Muscle of arm (tissue), 14 donors: ENCODE data around the gene PTH2R. TPM values are rescaled to one million over a fixed set of nuclear protein-coding genes. Genes with fewer than 3 reads are reported as not detected.
"Not testable (repeated sequence)": the region's sequence is repeated elsewhere in the genome, so short reads cannot be mapped to it uniquely, and the experiment has no call there.

Experiments used
- DNase-seq: peaks from one replicate; pipeline ENCODE4 v3.0.0-alpha.2; 2013
- long read RNA-seq, 11 donors: transcript quantifications; one replicate each; lab custom pipeline, GENCODE V29; 2026
- polyA plus RNA-seq, 12 donors: library from polyadenylated mRNA; unstranded; fragments of 120-200 nt; gene quantifications; one replicate each; pipeline ENCODE4 v1.2.1, GENCODE V29; 2013; ENCODE audit not compliant: insufficient read length in 12 of 12

PTH2R gene
- under 1 TPM in 9 of 12 donors, not detected in 3; 0.25 to 0.62 (median 0.34) TPM for polyA plus RNA-seq
- long read RNA-seq, donor 1 = 0 reads
- long read RNA-seq, donor 2 = 0 reads
- long read RNA-seq, donor 3 = 0 reads
- long read RNA-seq, donor 4 = 0 reads
- long read RNA-seq, donor 5 = 0 reads
- long read RNA-seq, donor 6 = 0 reads
- long read RNA-seq, donor 7 = 0 reads
- long read RNA-seq, donor 8 = 0 reads
- long read RNA-seq, donor 9 = 0 reads
- long read RNA-seq, donor 10 = 0 reads
- long read RNA-seq, donor 11 = 0 reads

GRCh38 chr2:208406474-208407451, at the start of gene PTH2R:
TSS of gene PTH2R (plus strand) at chr2:208406792. CDS start at chr2:208407044, 252 bp downstream.
- DNase-seq = no peak

- DNase-seq = no peak
Measured at GRCh38 chr2:208356846-208357574, 49.6 kb upstream of the PTH2R start.

GRCh38 chr2:208358758-208359631, 47.6 kb upstream of the PTH2R start:
- peak; percentile 7 for DNase-seq

GRCh38 chr2:208359632-208359986, 47.0 kb upstream of the PTH2R start:
- no peak for DNase-seq

- no peak for DNase-seq
Measured at GRCh38 chr2:208360259-208361076, 46.1 kb upstream of the PTH2R start.

GRCh38 chr2:208361077-208361441, 45.5 kb upstream of the PTH2R start:
- DNase-seq = no peak

- no peak for DNase-seq
Measured at GRCh38 chr2:208363485-208363884, 43.1 kb upstream of the PTH2R start.

- no peak for DNase-seq
Measured at GRCh38 chr2:208366215-208367127, 40.1 kb upstream of the PTH2R start.

GRCh38 chr2:208369091-208369490, 37.5 kb upstream of the PTH2R start:
- DNase-seq = no peak

GRCh38 chr2:208370881-208371633, 35.5 kb upstream of the PTH2R start:
- DNase-seq = no peak

GRCh38 chr2:208371634-208371935, 35.0 kb upstream of the PTH2R start:
- DNase-seq = no peak

GRCh38 chr2:208373460-208374089, 33.0 kb upstream of the PTH2R start:
- DNase-seq = peak; percentile 61

GRCh38 chr2:208375491-208376068, 31.0 kb upstream of the PTH2R start:
- no peak for DNase-seq

- not testable (repeated sequence) for DNase-seq
Measured at GRCh38 chr2:208377344-208377860, 29.2 kb upstream of the PTH2R start.

- DNase-seq = no peak
Measured at GRCh38 chr2:208379192-208379591, 27.4 kb upstream of the PTH2R start.

GRCh38 chr2:208384637-208385036, 22.0 kb upstream of the PTH2R start:
- DNase-seq = no peak

- DNase-seq = no peak
Measured at GRCh38 chr2:208386541-208386940, 20.1 kb upstream of the PTH2R start.

- no peak for DNase-seq
Measured at GRCh38 chr2:208389940-208390339, 16.7 kb upstream of the PTH2R start.
